IPS-11a (cell line): Measurements from ENCODE around the gene ZNF613.
"Not testable (repeated sequence)": the region's sequence is repeated elsewhere in the genome, so short reads cannot be mapped to it uniquely, and the experiment has no call there.

Experiments
- H3K4me3 ChIP-seq: one replicate; pipeline ENCODE4 v1.5.1; 2013; ENCODE audit warnings: low read depth, low read length, control low read depth

Gene ZNF613

DNA sequence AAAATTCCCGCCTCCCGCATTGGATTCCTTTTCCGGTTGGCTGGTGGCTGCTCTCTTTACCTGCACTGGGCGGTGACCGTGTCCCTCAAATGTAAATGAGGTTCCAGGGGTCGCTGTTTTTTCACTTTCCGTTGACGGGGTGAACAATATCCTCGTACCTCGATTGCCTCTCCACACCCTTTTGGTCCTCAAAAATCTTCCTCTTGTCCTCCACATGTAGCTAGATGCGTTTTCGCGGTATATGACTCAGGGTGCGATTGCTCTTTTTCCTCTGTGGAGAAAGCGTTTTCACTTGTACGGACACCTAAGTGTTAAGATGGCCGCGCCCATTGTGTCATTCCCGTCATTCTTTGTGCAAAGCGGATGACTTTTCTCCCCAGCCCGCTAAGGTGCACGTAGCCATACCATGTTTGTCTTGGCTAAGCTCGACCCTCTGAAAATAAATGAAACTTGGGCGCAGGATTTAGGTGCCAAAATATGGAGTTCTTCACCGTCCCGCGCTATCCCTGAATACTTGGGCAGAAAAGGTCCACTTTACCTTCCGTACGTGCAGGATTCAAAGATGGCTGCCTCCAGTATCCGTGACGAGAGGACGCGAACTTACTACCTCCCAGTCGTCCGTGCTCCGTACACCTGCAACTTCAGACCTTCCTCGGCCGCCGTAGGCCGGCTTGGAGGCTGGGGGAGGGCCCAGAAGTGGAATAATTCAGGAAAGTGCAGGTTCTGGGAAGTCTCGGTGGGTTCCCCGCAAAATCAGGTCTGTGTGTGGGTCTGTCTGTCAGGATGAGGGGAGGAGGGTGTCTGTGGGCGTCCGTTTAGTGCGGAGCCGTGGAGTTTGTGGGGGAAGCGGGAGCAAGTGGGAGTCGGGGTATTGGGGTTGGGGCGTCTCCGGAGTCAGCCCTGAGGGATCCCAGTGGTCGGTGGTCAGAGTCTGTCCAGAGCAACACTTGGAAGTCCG lies at the start of gene ZNF613:
TSS of gene ZNF613 (plus strand) at position 689 of the 958 bp plus-strand sequence. CDS start 8,749 bp downstream, outside the sequence.
- H3K4me3 ChIP-seq: peak within 1 kb of the TSS; percentile 94

DNA sequence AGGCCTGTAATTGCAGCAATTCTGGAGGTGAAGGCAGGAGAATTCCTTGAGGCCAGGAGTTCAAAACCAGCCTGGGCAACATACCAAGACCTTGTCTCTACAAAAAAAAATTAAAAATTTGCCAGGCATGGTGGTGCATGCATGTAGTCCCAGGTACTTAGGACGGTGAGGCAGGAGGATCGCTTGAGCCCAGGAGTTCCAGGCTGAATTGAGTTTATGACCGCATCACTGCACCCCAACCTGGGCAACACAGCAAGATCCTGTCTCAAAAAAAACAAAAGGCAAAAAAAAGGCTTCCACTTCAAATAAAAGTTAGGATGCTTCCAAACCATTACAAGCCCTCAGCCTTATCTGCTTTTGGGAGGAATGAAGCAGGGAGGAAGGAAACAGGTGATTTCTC lies 44.8 kb upstream of the ZNF613 start:
- no peak overlapping the region for H3K4me3 ChIP-seq

DNA sequence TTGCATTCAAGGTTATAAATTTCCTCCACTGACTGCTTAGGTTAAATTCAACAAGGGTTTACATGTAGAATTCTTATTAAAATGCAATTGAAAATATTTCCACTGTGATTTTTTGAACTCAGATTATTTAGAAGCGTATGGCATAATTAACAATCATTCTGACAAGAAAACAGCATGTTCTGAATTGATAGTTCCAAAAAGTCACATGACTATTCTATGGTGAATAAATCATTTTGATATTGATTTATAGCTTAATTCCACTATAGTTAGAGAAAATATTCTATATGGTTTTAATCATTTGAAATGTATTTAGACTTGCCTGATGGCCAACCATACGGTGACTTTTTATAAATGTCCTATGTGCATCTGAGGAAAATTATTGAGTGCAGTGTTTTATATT lies 42.6 kb upstream of the ZNF613 start:
- no peak overlapping the region for H3K4me3 ChIP-seq

DNA sequence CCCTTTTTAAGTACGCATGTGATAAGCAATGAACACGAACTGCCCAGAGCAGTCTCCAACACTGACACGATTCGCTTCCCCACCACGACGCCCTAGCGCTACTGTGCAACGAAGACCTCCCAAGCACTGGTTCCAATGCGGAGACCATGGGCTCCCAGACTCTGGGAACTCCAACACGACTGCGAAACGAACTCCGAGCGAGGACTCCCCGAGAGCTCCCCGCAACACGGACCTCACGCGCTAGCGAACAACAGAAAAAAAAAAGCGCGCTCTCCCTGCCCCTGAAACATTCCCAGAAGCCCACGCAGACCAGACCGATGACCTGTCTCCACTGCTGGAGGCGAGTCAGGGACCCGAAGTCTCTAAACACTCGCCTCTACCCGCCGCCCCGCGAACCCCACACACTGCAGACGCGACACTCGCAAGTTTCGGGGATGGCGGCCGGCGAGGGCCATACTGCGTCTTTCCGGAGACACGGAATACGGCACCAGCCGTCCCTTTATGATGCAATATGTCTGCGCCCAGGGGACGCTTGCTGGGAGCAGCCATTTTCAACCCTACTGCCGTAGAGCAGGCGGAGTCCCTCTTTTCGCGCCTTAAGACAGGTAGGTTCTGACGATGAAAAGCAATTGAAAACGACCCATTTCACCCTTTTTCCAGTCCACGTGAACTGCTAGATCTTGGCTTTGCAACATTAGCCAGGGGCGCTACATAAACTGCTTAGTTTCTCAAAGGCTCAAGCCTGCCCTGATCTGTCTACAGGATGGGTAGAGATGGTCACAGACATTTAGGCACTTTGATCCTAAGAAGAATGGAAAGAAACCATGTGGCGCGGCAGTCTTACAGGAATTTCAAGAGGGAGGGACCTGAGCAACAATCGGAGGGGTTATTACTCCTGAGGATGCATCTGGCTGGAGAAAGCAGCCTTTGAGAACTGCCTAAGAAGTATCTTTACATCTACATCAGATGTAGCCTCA lies 39.5 kb upstream of the ZNF613 start, which contains the start of gene ZNF577:
TSS of gene ZNF577 (minus strand) at position 430 of the 977 bp plus-strand sequence. CDS start 7,569 bp downstream, outside the sequence.
- peak within 1 kb of the TSS; percentile 72 for H3K4me3 ChIP-seq

DNA sequence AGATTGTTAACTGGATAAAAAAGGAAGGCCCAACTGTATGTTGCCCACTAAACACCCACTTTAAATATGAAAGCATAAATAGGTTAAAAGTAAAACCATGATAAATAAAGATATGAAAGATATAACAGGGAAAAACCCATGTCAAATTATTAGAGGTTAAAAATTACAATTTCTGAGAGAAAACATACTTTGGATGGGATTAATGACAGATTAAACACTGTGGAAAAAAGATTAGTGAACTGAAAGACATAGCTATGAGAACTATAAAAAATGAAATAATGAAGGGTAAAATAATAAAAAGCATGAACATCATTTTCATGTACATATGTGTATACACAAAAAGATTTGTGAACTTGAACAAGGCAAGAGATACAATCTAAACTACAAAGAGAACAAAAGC lies 37.3 kb upstream of the ZNF613 start:
- no peak overlapping the region for H3K4me3 ChIP-seq

- no peak overlapping the region for H3K4me3 ChIP-seq
Observed at GRCh38 chr19:51891193-51891747, 36.0 kb upstream of the ZNF613 start.

DNA sequence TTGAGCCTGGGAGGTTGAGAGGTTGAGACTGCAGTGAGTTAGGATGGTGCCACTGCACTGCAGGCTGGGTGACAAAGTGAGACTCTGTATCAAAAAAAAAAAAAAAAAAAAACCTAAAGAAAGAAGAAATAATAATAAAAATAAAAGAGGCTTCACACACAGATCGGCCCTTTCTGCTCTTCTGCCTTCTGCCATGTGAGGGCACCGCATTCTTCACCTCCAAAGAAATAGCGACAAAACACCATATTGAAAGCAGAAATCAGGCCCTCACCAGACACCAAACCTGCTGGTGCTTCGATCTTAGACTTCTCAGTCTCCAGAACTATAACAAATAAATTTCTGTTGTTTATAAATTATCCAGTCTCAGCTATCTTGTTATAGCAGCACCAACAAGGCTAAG lies 25.4 kb upstream of the ZNF613 start:
- H3K4me3 ChIP-seq: no peak overlapping the region

DNA sequence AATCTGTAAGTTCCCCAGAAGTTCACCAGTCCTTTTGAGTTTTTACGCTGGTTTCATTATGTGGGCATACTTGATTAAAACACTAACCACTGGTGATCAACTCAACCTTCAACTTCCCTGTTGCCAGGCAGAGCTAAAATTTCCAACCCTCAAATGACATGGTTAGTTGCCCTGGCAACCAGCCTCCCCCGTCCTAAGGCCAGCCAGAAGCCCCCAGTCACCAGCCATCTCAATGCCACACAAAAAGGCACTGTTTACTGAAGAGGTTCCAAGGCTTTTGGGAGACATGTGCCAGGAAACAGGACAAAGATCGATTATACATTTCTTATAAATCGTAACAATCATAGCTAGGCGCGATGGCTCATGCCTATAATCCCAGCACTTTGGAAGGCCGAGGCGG lies 24.1 kb upstream of the ZNF613 start:
- peak overlapping the region; percentile 96 for H3K4me3 ChIP-seq

DNA sequence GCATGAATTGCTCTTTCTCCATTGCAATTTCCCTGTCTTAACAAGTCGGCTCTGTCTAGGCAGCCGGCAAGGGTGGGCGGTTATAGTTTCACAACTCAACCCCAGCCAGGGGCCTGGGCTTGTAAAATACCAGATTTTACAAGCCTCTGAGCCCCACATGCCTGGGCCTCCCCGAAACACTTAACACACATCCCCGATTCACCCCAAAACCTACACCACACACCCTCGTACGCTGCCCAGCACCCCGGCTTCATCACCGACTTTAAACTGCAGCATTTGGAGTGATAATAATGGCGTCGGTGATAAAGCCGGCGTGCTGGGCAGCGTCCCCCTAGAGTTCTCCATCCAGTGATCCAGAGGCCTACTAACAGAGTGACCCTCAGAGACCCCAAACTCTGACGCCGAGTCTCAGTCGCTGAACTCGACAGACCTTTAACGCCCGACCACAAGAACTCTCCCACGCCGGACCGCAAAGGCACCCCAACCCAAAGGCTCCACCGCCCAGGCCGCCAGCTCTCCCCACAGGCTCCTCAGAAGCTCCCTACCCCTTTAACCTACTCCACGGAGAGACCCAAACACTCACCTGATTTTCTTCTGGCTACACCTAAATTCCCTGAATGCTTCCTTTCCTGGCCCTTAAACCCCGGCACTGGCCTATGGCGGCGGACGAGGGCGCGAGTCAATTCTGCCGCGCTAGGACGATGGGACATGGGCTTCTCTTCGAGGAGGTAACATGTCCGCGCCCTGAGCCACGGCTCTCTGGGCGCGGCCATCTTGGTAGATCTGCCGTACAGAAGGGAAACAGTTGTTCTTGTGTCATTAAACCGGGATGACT lies 22.7 kb upstream of the ZNF613 start, which contains the start of gene ZNF649:
TSS of gene ZNF649 (minus strand) at position 687 of the 835 bp plus-strand sequence. CDS start 4,910 bp downstream, outside the sequence.
- peak within 1 kb of the TSS; percentile 96 for H3K4me3 ChIP-seq

DNA sequence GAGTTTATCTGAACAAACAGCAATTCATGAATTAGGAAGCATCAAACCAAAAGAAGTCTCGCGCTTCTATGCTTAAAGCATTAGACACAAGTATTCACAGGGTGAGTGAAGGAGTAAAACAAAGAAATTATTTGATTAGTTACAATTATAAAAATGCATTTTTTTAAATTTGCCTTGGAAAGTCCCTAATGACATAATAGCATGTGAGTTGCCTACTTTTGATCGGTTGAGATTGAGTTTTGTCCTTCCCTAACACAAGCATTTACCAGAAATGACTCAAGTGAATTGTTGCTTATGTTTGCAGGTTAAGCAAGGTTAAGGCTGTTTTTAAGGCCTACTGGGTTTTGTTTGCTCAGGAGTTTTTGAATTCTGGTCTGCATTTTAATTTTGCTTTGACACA lies 22.1 kb upstream of the ZNF613 start:
- peak overlapping the region; percentile 96 for H3K4me3 ChIP-seq

DNA sequence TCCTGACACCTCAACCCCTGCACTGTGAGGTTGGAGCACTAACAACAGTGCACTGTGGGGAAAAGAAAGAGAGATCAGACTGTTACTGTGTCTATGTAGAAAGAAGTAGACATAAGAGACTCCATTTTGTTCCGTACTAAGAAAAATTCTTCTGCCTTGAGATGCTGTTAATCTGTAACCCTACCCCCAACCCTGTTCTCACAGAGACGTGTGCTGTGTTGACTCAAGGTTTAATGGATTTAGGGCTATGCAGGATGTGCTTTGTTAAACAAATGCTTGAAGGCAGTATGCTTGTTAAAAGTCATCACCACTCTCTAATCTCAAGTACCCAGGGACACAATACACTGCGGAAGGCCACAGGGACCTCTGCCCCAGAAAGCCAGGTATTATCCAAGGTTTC lies 21.6 kb upstream of the ZNF613 start:
- H3K4me3 ChIP-seq: not testable (repeated sequence)

DNA sequence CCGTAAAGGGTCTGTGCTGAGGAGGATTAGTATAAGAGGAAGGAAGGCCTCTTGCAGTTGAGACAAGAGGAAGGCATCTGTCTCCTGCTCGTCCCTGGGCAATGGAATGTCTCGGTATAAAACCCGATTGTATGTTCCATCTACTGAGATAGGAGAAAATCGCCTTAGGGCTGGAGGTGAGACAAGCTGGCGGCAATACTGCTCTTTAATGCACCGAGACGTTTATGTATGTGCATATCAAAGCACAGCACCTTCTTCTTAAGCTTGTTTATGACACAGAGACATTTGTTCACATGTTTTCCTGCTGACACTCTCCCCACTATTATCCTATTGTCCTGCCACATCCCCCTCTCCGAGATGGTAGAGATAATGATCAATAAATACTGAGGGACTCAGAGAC lies 21.2 kb upstream of the ZNF613 start:
- peak overlapping the region; percentile 6 for H3K4me3 ChIP-seq

- not testable (repeated sequence) for H3K4me3 ChIP-seq
Observed at GRCh38 chr19:51907981-51908380, 19.3 kb upstream of the ZNF613 start.

DNA sequence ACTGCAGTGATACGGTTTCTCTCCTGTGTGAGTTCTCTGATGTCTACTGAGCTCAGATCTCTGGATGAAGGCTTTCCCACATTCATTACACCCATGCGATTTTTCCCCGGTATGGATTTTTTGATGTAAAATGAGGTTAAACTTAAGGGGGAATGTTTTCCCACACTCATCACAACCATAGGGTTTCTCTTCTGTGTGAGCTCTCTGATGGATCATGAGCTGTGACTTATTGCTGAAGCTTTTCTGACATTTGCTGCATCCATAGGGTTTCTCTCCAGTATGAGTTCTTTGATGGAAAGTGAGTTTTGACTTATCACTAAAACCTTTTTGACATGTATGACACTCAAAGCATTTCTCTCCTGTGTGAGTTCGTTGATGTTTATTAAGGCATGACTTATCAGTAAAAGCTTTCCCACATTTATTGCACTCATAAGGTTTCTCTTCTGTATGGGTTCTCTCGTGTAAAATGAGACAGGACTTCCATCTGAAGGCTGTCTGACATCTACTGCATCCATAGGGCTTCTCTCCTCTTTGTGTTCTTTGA lies 11.9 kb upstream of the ZNF613 start:
- no peak overlapping the region for H3K4me3 ChIP-seq

DNA sequence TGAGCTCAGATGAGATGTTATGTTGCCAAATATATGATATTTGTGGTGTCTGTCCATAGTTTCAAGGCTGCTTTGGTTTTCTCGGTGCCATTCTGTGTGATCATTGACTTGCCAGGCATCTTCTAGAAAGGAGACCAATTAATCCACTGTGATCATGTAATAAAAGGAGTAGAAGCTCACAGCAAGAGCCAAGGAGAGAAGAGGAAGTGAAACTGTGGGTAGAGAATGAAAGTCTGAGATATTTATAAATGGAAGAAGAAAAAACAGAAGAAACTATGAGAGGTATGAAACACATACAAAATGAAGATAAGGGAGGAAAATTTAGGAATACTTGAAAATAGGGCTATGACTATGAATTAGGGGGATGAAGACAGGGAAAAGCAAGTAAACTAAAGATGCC lies 11.1 kb upstream of the ZNF613 start:
- H3K4me3 ChIP-seq: no peak overlapping the region

DNA sequence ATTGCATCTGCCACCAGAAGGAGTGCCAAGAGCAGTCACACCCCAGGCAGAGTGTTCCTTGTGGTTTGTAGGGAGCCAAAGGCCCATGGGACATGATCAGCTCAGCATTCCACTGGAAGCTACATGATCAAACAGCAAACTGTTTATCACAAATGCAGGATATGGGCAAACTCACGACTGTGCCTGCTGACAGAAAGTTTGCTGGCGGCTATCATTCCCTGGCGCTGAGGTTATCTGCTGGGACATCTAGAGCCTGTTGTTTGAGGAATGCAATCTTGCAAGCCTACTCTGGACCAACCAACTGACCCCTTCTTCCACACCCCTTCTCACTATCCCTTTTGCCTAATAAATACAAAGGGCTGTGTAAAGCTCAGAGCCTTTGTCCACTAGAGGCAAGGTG lies 7.7 kb upstream of the ZNF613 start:
- no peak overlapping the region for H3K4me3 ChIP-seq

DNA sequence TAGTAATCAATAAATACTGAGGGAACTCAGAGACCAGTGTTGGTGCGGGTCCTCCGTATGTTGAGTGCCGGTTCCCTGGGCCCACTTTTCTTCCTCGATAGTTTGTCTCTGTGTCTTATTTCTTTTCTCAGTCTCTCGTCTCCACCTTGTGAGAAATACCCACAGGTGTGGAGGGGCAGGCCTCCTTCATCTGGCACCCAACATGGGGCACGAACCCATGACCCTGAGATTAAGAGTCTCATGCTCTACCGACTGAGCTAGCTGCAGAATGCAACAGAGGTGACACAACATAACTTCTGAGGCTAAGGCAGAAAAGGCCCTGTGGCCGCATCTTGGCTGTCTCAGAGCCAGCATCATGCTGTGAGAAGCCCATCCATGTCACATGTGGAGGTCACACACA lies 5.3 kb upstream of the ZNF613 start:
- H3K4me3 ChIP-seq: no peak overlapping the region

DNA sequence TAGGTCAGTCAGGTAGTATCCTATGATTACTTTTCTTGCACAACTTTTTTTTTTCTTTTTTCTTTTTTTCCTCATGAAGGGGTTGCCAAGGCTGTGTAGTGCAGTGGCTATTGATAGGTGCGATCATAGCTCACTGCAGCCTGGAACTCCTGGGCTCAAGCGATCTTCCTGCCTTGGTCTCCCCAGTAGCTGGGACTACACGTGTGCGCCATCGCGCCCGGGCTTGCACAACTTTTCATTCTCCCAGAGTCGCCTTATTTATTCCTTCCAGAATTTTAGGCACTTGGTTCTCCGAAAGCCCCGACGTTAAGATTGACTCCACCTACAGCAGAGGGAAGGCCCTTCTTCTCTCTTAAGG lies 867 bp upstream of the ZNF613 start:
- H3K4me3 ChIP-seq: peak overlapping the region; percentile 94

DNA sequence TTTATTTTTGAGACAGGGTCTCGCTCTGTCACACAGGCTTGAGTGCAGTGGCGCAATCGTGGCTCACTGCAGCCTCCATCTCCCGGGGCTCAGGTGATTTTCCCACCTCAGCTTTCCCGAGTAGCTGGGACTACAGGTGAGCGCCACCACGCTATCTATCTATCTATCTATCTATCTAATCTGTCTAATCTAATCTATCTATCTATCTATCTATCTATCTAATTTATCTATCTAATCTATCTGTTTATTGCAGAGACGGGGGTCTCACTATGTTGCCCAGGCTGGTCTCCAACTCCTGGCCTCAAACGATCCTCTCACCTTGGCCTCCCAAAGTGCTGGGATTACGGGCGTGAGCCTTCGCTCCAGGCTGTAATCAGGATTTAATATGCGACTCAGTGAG lies 587 bp downstream of the ZNF613 start:
- H3K4me3 ChIP-seq: peak overlapping the region; percentile 94

DNA sequence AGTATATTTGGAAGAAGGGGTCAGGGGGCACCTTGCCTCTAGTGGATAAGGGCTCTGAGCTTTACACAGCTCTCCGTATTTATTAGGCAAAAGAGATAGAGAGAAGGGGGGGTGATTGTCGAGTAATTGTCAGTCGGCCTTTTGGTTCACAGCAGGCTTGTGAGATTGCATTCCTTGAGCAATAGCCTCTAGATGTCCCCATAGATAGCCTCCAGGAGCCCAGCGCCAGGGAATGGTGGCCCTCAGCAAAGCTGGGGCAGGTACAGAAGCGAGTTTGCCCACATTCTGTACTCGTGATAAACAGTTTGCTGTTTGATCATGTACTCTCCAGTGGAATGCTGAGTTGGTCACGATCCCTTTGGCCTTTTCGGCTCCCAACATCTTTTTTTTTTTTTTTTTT lies 4.6 kb downstream of the ZNF613 start:
- no peak overlapping the region for H3K4me3 ChIP-seq
